DMS53 treated with DMSO at 0.1 percent for 48 hours (cell line): Measurements from ENCODE around the gene ZBTB1.
"Not testable (repeated sequence)": the region's sequence is repeated elsewhere in the genome, so short reads cannot be mapped to it uniquely, and the experiment has no call there.

Experiments used
- DNase-seq: peaks from one replicate; lab custom pipeline; 2025; ENCODE audit not compliant: unreplicated experiment; lab: John Stamatoyannopoulos, UW

ZBTB1 gene

GRCh38 chr14:64563696-64564095 is 59.1 kb downstream of the ZBTB1 start:
- DNase-seq = no peak

GRCh38 chr14:64566651-64567122 is 62.1 kb downstream of the ZBTB1 start:
- DNase-seq = no peak

GRCh38 chr14:64569138-64569631 is 64.6 kb downstream of the ZBTB1 start:
- no peak for DNase-seq

- DNase-seq = not testable (repeated sequence)
Observed at GRCh38 chr14:64569646-64570045, 65.1 kb downstream of the ZBTB1 start.

GRCh38 chr14:64572386-64573104 is 68.0 kb downstream of the ZBTB1 start:
- no peak for DNase-seq

- DNase-seq = no peak
Observed at GRCh38 chr14:64573109-64573508, 68.5 kb downstream of the ZBTB1 start.
